ENCODE measurements around the gene SIGLEC9. TPM values are rescaled to one million over a fixed set of nuclear protein-coding genes. Genes with fewer than 3 reads are reported as not detected.
A peak's percentile ranks its signal among the peaks of the same experiment; 100 is the strongest.

SIGLEC9 gene
- total RNA-seq: 10 to 100 TPM in 1 of 2 donors, 1 to 10 TPM in 1; 8.0 to 46.5 TPM
- polyA plus RNA-seq (ENCODE audit: insufficient read length in 6 of 6): 1 to 10 TPM in 3 of 6 donors, under 1 TPM in 3; 0.63 to 1.7 (median 1.1) TPM
- long read RNA-seq, donor 1: 0 reads
- long read RNA-seq, donor 2, partial matches to known transcripts: 0 of 1 reads
- long read RNA-seq, donor 2, other reads (novel, unspliced or antisense): 0 of 1 reads
- long read RNA-seq, donor 3, partial matches to known transcripts: 0 of 1 reads
- long read RNA-seq, donor 3, other reads (novel, unspliced or antisense): 0 of 1 reads
- long read RNA-seq, donor 4, partial matches to known transcripts: 0 of 5 reads
- long read RNA-seq, donor 4, other reads (novel, unspliced or antisense): 1 of 5 reads
- long read RNA-seq, donor 5, partial matches to known transcripts: 0 of 1 reads
- long read RNA-seq, donor 5, other reads (novel, unspliced or antisense): 0 of 1 reads
- long read RNA-seq, donor 6: 0 reads
- long read RNA-seq, donor 7: 0 reads
- long read RNA-seq, donor 8: 0 reads
- long read RNA-seq, donor 9: 0 reads
- long read RNA-seq, donor 10, transcript SIGLEC9-202 (7 exons, 1,960 nt): minor isoform, 9 of 34 reads
- long read RNA-seq, donor 10, transcript SIGLEC9-201 (7 exons, 1,690 nt): major isoform, 17 of 34 reads
- long read RNA-seq, donor 10, partial matches to known transcripts: 4 of 34 reads
- long read RNA-seq, donor 10, other reads (novel, unspliced or antisense): 4 of 34 reads
- long read RNA-seq, donor 11: 0 reads
- long read RNA-seq, donor 12: 0 reads

GRCh38 chr19:51124729-51125128 is at the start of gene SIGLEC9:
Gene SIGLEC9, plus strand, starts transcription at chr19:51124906. Its CDS starts 69 bp downstream, at chr19:51124975.
- Histone ChIP-seq H3K36me3 (peaks cover 0 to 18% of the 10 kb centered on the region in 2 donors), H3K4me1 (peaks cover 0 to 67% of the 10 kb centered on the region in 2 donors), H3K27ac (peak within 1 kb of the TSS; percentile 77 to 97), H3K27me3 (peaks cover 0 to 15% of the 10 kb centered on the region in 2 donors), H3K9me3 (no peaks in the 10 kb centered on the region), H3K4me3 (peak within 1 kb of the TSS; percentile 2 to 52)
- TF ChIP-seq CTCF (IDR thresholded peaks at IDR 0.05): no peak
- ATAC-seq: peak; percentile 20
- intact Hi-C loops (cut with DNase I): no loop called here
- DNase-seq: peak in 2 of 4 donors; percentile 82 to 90

GRCh38 chr19:51075998-51076397 is 48.7 kb upstream of the SIGLEC9 start:
- intact Hi-C loops (cut with DNase I): no loop called here
- ATAC-seq (no peak), DNase-seq (no peak)
- H3K4me1 ChIP-seq: no peaks in the 10 kb centered on the region
- no peak overlapping the region for H3K4me3 ChIP-seq
- no peaks in the 10 kb centered on the region for H3K36me3 ChIP-seq
- H3K27ac ChIP-seq: no peak overlapping the region
- peaks cover 0 to 12% of the 10 kb centered on the region in 2 donors for H3K27me3 ChIP-seq
- H3K9me3 ChIP-seq: peaks cover 0 to 8% of the 10 kb centered on the region in 2 donors
- TF ChIP-seq CTCF (IDR thresholded peaks at IDR 0.05): no peak

GRCh38 chr19:51076631-51077213 is 48.0 kb upstream of the SIGLEC9 start:
- H3K27me3 ChIP-seq: peaks cover 0 to 12% of the 10 kb centered on the region in 2 donors
- no peak for ATAC-seq
- H3K4me3 ChIP-seq: no peak overlapping the region
- TF ChIP-seq CTCF (IDR thresholded peaks at IDR 0.05): no peak
- intact Hi-C loops (cut with DNase I): no loop called here
- H3K4me1 ChIP-seq: no peaks in the 10 kb centered on the region
- DNase-seq: no peak
- no peaks in the 10 kb centered on the region for H3K36me3 ChIP-seq
- H3K9me3 ChIP-seq: peaks cover 0 to 8% of the 10 kb centered on the region in 2 donors
- H3K27ac ChIP-seq: no peak overlapping the region

- no peak for ATAC-seq
These were observed 46.6 kb upstream of the SIGLEC9 start for GRCh38 chr19:51078104-51078503.

More at GRCh38 chr19:51078104-51078503, 46.6 kb upstream of the SIGLEC9 start:
- H3K27ac ChIP-seq: no peak overlapping the region
- DNase-seq: no peak
- peaks cover 0 to 23% of the 10 kb centered on the region in 2 donors for H3K27me3 ChIP-seq
- intact Hi-C loops (cut with DNase I): no loop called here
- H3K4me3 ChIP-seq: no peak overlapping the region
- TF ChIP-seq CTCF (IDR thresholded peaks at IDR 0.05): no peak
- no peaks in the 10 kb centered on the region for H3K36me3 ChIP-seq
- peaks cover 0 to 8% of the 10 kb centered on the region in 2 donors for H3K9me3 ChIP-seq
- no peaks in the 10 kb centered on the region for H3K4me1 ChIP-seq

All from left lung (tissue), 14 donors.